Measurements from ENCODE around the gene EHMT1.
"Not testable (repeated sequence)": the region's sequence is repeated elsewhere in the genome, so short reads cannot be mapped to it uniquely, and the experiment has no call there.

The EHMT1 gene

DNA sequence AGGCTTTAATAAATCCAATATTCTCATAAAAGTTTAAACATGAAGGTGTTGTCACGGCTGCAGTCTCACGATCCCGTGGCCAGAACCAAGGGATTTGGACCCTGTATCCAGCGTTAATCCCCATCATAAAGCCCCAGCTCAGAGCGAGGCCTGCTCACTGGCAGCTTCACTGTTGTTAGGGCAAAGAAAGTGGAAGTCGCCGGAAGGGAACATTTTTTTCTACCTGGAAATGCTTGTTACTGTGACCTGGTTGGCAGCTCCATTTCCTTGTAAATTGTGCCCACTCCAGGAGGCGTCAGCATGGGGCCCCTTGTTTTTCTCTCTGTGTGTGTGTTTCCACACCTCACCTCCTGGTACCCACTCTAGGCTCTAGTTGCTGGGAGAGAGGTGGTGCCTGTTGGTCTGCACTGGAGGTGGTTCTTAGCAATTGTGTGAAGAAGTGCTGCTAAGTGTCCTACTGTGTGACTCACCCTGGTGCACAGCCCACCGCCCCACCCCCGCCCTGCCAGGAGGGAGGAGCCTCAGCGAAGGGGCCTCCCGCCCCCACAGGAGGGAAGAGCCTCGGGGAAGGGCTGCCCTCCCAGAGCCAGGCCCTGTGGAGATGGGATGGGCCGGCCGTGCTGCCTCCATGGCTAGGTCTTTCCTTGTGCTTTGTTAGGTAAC lies 105.1 kb downstream of the EHMT1 start:
- no peak overlapping the region for H3K4me3 ChIP-seq (ENCODE audit: low read length)
- no peak overlapping the region for H2BK120ac ChIP-seq (ENCODE audit: low read depth, low read length)
- DNase-seq = peak; percentile 95
- no peak overlapping the region for H3K9ac ChIP-seq (ENCODE audit: low read length)
- peak overlapping the region; percentile 39 for H3K27ac ChIP-seq (ENCODE audit: low read depth, low read length)
- WGBS (ENCODE audit: extremely low coverage, insufficient coverage, low lambda C conversion rate) = no CpG with 5 or more reads among the region's 15 CpGs
- H3K4me1 ChIP-seq (ENCODE audit: control insufficient read depth, low read depth, low read length) = no peaks in the 10 kb centered on the region
- H3K56ac ChIP-seq (ENCODE audit: low read length) = peak overlapping the region; percentile 25
- H3K27me3 ChIP-seq (ENCODE audit: insufficient read depth, low read length, poor library complexity) = no peaks in the 10 kb centered on the region
- no peak overlapping the region for H3K4me2 ChIP-seq (ENCODE audit: low read length)
- no peak overlapping the region for H4K5ac ChIP-seq (ENCODE audit: low read length)
- peaks cover 2% of the 10 kb centered on the region for H3K36me3 ChIP-seq (ENCODE audit: control insufficient read depth, insufficient read depth, low read length)
- peaks cover 36% of the 10 kb centered on the region for H3K79me2 ChIP-seq (ENCODE audit: control insufficient read depth, insufficient read depth, low read length)
- no peak overlapping the region for H3K4ac ChIP-seq (ENCODE audit: low read depth, low read length)
- H2BK5ac ChIP-seq (ENCODE audit: low read length) = no peak overlapping the region
- H3K23ac ChIP-seq (ENCODE audit: low read length) = no peak overlapping the region
- H3K79me1 ChIP-seq (ENCODE audit: low read length) = peaks cover 31% of the 10 kb centered on the region
- H2BK15ac ChIP-seq (replicated peaks; ENCODE audit: low read depth) = no peak overlapping the region
- no peak overlapping the region for H3K18ac ChIP-seq (ENCODE audit: low read length)
- no peak overlapping the region for H4K8ac ChIP-seq (ENCODE audit: low read depth, low read length)
- no peak overlapping the region for H2AK5ac ChIP-seq (ENCODE audit: low read length)

DNA sequence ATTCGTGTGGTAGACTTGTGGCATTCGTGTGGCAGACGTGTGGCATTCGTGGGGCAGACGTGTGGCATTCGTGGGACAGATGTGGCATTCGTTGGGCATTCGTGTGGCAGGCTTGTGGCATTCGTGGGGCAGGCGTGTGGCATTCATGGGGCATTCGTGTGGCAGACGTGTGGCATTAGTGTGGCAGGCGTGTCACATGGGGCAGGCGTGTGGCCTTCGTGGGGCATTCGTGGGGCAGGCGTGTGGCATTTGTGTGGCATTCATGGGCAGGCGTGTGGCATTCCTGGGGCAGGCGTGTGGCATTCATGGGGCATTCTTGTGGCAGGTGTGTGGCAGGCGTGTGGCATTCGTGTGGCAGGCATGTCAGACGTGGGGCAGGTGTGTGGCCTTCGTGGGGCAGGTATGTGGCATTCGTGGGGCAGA lies 106.0 kb downstream of the EHMT1 start:
- no peak overlapping the region for H3K4me2 ChIP-seq (ENCODE audit: low read length)
- no peak overlapping the region for H3K23ac ChIP-seq (ENCODE audit: low read length)
- no peaks in the 10 kb centered on the region for H3K27me3 ChIP-seq (ENCODE audit: insufficient read depth, low read length, poor library complexity)
- H2BK5ac ChIP-seq (ENCODE audit: low read length) = no peak overlapping the region
- no peaks in the 10 kb centered on the region for H3K4me1 ChIP-seq (ENCODE audit: control insufficient read depth, low read depth, low read length)
- H3K9ac ChIP-seq (ENCODE audit: low read length) = no peak overlapping the region
- H3K79me1 ChIP-seq (ENCODE audit: low read length) = peaks cover 29% of the 10 kb centered on the region
- H4K8ac ChIP-seq (ENCODE audit: low read depth, low read length) = no peak overlapping the region
- H3K27ac ChIP-seq (ENCODE audit: low read depth, low read length) = no peak overlapping the region
- no peak overlapping the region for H2BK15ac ChIP-seq (replicated peaks; ENCODE audit: low read depth)
- H2AK5ac ChIP-seq (ENCODE audit: low read length) = no peak overlapping the region
- no peak overlapping the region for H3K4ac ChIP-seq (ENCODE audit: low read depth, low read length)
- no peak overlapping the region for H4K5ac ChIP-seq (ENCODE audit: low read length)
- peaks cover 2% of the 10 kb centered on the region for H3K36me3 ChIP-seq (ENCODE audit: control insufficient read depth, insufficient read depth, low read length)
- DNase-seq = no peak
- H3K79me2 ChIP-seq (ENCODE audit: control insufficient read depth, insufficient read depth, low read length) = peaks cover 36% of the 10 kb centered on the region
- no CpG with 5 or more reads among the region's 24 CpGs for WGBS (ENCODE audit: extremely low coverage, insufficient coverage, low lambda C conversion rate)
- H3K4me3 ChIP-seq (ENCODE audit: low read length) = no peak overlapping the region
- no peak overlapping the region for H2BK120ac ChIP-seq (ENCODE audit: low read depth, low read length)
- no peak overlapping the region for H3K56ac ChIP-seq (ENCODE audit: low read length)
- no peak overlapping the region for H3K18ac ChIP-seq (ENCODE audit: low read length)

DNA sequence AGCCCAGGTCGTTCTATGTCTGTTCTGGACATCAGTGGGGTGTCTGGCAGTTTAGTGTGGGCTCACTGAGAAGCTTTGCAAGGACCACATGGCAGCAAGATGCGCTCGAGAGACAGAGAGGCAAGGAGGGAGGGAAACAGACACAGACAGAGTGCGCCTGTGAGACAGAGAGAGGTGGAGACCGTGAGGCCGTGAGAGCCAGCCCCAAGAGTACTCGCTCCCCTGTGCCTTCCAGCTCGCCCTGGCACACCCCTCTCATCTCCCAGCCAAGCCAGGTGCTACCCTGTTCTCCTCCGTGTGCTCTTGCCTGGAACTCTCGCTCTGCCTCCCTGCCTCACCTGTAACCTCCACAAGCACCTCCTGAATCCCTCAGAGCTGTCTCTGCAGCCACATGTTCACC lies 106.8 kb downstream of the EHMT1 start:
- H3K4ac ChIP-seq (ENCODE audit: low read depth, low read length) = no peak overlapping the region
- no peaks in the 10 kb centered on the region for H3K4me1 ChIP-seq (ENCODE audit: control insufficient read depth, low read depth, low read length)
- peaks cover 36% of the 10 kb centered on the region for H3K79me2 ChIP-seq (ENCODE audit: control insufficient read depth, insufficient read depth, low read length)
- WGBS (ENCODE audit: extremely low coverage, insufficient coverage, low lambda C conversion rate) = no CpG with 5 or more reads among the region's 10 CpGs
- no peak overlapping the region for H3K4me2 ChIP-seq (ENCODE audit: low read length)
- no peak overlapping the region for H3K23ac ChIP-seq (ENCODE audit: low read length)
- no peak overlapping the region for H4K5ac ChIP-seq (ENCODE audit: low read length)
- no peaks in the 10 kb centered on the region for H3K27me3 ChIP-seq (ENCODE audit: insufficient read depth, low read length, poor library complexity)
- H3K79me1 ChIP-seq (ENCODE audit: low read length) = peaks cover 32% of the 10 kb centered on the region
- no peak overlapping the region for H3K4me3 ChIP-seq (ENCODE audit: low read length)
- no peak overlapping the region for H2BK120ac ChIP-seq (ENCODE audit: low read depth, low read length)
- no peak overlapping the region for H2BK15ac ChIP-seq (replicated peaks; ENCODE audit: low read depth)
- H3K27ac ChIP-seq (ENCODE audit: low read depth, low read length) = no peak overlapping the region
- no peak overlapping the region for H4K8ac ChIP-seq (ENCODE audit: low read depth, low read length)
- peaks cover 2% of the 10 kb centered on the region for H3K36me3 ChIP-seq (ENCODE audit: control insufficient read depth, insufficient read depth, low read length)
- no peak overlapping the region for H2BK5ac ChIP-seq (ENCODE audit: low read length)
- no peak overlapping the region for H2AK5ac ChIP-seq (ENCODE audit: low read length)
- H3K9ac ChIP-seq (ENCODE audit: low read length) = no peak overlapping the region
- H3K56ac ChIP-seq (ENCODE audit: low read length) = no peak overlapping the region
- no peak overlapping the region for H3K18ac ChIP-seq (ENCODE audit: low read length)
- no peak for DNase-seq

DNA sequence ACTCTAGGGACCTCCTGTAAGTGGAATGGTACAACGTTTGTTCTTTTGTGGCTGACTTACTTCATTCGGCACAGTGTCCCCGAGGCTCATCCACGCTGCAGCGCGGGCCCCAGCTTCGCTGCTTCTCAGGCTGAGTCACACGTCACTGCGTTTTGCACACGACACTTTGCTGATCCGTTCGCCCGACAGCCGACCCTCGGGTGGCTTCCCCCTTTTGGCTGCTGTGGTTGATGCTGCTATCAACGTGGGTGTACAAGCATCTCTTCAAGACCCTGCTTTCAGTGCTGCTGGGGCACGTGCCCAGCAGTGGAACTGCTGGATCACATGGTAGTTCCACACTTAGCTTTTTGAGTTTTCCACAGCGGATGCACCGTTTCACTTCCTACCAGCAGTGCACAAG lies 107.5 kb downstream of the EHMT1 start:
- H3K4me3 ChIP-seq (ENCODE audit: low read length); H2AK5ac ChIP-seq (ENCODE audit: low read length); H4K8ac ChIP-seq (ENCODE audit: low read depth, low read length); H3K27me3 ChIP-seq (ENCODE audit: insufficient read depth, low read length, poor library complexity); DNase-seq; H2BK15ac ChIP-seq (replicated peaks; ENCODE audit: low read depth); H3K4me1 ChIP-seq (ENCODE audit: control insufficient read depth, low read depth, low read length); H3K18ac ChIP-seq (ENCODE audit: low read length); H3K23ac ChIP-seq (ENCODE audit: low read length); H4K5ac ChIP-seq (ENCODE audit: low read length); H3K4ac ChIP-seq (ENCODE audit: low read depth, low read length); H3K56ac ChIP-seq (ENCODE audit: low read length); H3K4me2 ChIP-seq (ENCODE audit: low read length); H3K36me3 ChIP-seq (ENCODE audit: control insufficient read depth, insufficient read depth, low read length); H2BK120ac ChIP-seq (ENCODE audit: low read depth, low read length); H3K27ac ChIP-seq (ENCODE audit: low read depth, low read length); H2BK5ac ChIP-seq (ENCODE audit: low read length); H3K9ac ChIP-seq (ENCODE audit: low read length): not testable (repeated sequence)
- Histone ChIP-seq H3K79me1 (ENCODE audit: low read length) (peaks cover 34% of the 10 kb centered on the region), H3K79me2 (ENCODE audit: control insufficient read depth, insufficient read depth, low read length) (peaks cover 36% of the 10 kb centered on the region)
- no CpG with 5 or more reads among the region's 19 CpGs for WGBS (ENCODE audit: extremely low coverage, insufficient coverage, low lambda C conversion rate)

DNA sequence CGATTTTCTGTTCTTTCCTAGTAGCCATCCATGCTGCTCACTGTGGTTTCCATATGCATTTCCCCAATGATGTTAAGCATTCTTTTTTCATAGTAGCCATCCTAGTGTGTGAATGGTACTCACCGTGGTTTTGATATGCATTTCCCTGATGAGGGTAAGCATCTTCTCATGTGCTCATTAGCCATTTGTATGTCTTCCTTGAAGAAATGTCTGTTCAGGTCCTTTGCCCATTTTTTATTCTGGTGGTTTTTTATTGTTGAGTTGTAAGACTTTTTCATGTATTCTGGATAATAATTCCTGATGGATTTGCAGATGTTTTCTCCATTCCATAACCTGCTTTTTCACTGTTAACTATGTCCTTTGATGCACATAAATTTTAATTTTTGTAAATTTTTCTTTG lies 108.0 kb downstream of the EHMT1 start:
- Histone ChIP-seq H3K36me3 (ENCODE audit: control insufficient read depth, insufficient read depth, low read length) (peaks cover 2% of the 10 kb centered on the region), H3K18ac (ENCODE audit: low read length) (no peak overlapping the region), H3K4me2 (ENCODE audit: low read length) (no peak overlapping the region), H3K56ac (ENCODE audit: low read length) (no peak overlapping the region), H3K4ac (ENCODE audit: low read depth, low read length) (no peak overlapping the region), H2BK15ac (replicated peaks; ENCODE audit: low read depth) (no peak overlapping the region), H3K79me1 (ENCODE audit: low read length) (peaks cover 34% of the 10 kb centered on the region), H4K5ac (ENCODE audit: low read length) (no peak overlapping the region), H3K4me3 (ENCODE audit: low read length) (no peak overlapping the region), H4K8ac (ENCODE audit: low read depth, low read length) (no peak overlapping the region), H2AK5ac (ENCODE audit: low read length) (no peak overlapping the region), H3K27me3 (ENCODE audit: insufficient read depth, low read length, poor library complexity) (no peaks in the 10 kb centered on the region), H3K23ac (ENCODE audit: low read length) (no peak overlapping the region), H3K9ac (ENCODE audit: low read length) (no peak overlapping the region), H2BK120ac (ENCODE audit: low read depth, low read length) (no peak overlapping the region), H3K27ac (ENCODE audit: low read depth, low read length) (no peak overlapping the region), H3K4me1 (ENCODE audit: control insufficient read depth, low read depth, low read length) (no peaks in the 10 kb centered on the region), H3K79me2 (ENCODE audit: control insufficient read depth, insufficient read depth, low read length) (peaks cover 32% of the 10 kb centered on the region), H2BK5ac (ENCODE audit: low read length) (no peak overlapping the region)
- no CpG with 5 or more reads among the region's 2 CpGs for WGBS (ENCODE audit: extremely low coverage, insufficient coverage, low lambda C conversion rate)
- DNase-seq = no peak

DNA sequence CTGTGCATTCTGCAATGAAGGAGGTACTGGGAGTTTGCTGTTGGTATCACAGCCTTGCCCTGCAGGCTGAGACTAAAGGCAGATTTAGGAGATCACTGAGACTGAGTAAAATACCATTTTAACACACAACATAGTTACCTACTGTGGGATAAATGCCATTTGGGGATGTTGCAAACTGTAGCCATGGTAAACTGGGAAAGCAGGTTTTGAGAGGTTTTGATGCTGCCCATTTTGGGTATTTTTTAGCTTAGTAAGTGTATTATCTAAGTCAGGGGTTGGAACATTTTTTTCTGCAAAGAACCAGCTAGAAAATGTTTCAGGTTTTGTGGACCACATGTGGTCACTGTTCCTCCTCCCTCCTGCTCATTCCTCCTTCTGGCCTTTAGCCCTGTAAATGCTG lies 108.9 kb downstream of the EHMT1 start:
- no peak overlapping the region for H2BK15ac ChIP-seq (replicated peaks; ENCODE audit: low read depth)
- H3K4me2 ChIP-seq (ENCODE audit: low read length) = no peak overlapping the region
- H3K4me1 ChIP-seq (ENCODE audit: control insufficient read depth, low read depth, low read length) = peaks cover 2% of the 10 kb centered on the region
- DNase-seq = no peak
- peaks cover 26% of the 10 kb centered on the region for H3K79me2 ChIP-seq (ENCODE audit: control insufficient read depth, insufficient read depth, low read length)
- no peak overlapping the region for H3K4me3 ChIP-seq (ENCODE audit: low read length)
- H2BK120ac ChIP-seq (ENCODE audit: low read depth, low read length) = no peak overlapping the region
- no peaks in the 10 kb centered on the region for H3K27me3 ChIP-seq (ENCODE audit: insufficient read depth, low read length, poor library complexity)
- no peak overlapping the region for H3K9ac ChIP-seq (ENCODE audit: low read length)
- H3K4ac ChIP-seq (ENCODE audit: low read depth, low read length) = no peak overlapping the region
- H2BK5ac ChIP-seq (ENCODE audit: low read length) = no peak overlapping the region
- H3K23ac ChIP-seq (ENCODE audit: low read length) = no peak overlapping the region
- no peak overlapping the region for H3K27ac ChIP-seq (ENCODE audit: low read depth, low read length)
- no peak overlapping the region for H2AK5ac ChIP-seq (ENCODE audit: low read length)
- H3K18ac ChIP-seq (ENCODE audit: low read length) = no peak overlapping the region
- peaks cover 31% of the 10 kb centered on the region for H3K79me1 ChIP-seq (ENCODE audit: low read length)
- peaks cover 2% of the 10 kb centered on the region for H3K36me3 ChIP-seq (ENCODE audit: control insufficient read depth, insufficient read depth, low read length)
- no peak overlapping the region for H4K5ac ChIP-seq (ENCODE audit: low read length)
- H3K56ac ChIP-seq (ENCODE audit: low read length) = no peak overlapping the region
- no peak overlapping the region for H4K8ac ChIP-seq (ENCODE audit: low read depth, low read length)

Data from mesendoderm (in vitro differentiated cells).